ENCODE data around the gene FAAP100. TPM values are rescaled to one million over a fixed set of nuclear protein-coding genes. Genes with fewer than 3 reads are reported as not detected.

Gene FAAP100
- total RNA-seq, 1 experiment from 2014 or later: 54.7 TPM

GRCh38 chr17:81566461-81567126, 14.4 kb upstream of the FAAP100 start:
- TF ChIP-seq OVOL2 (CRISPR knock-in tag; IDR thresholded peaks at IDR 0.05; ENCODE audit: borderline replicate concordance) (no peak), MXD4 (CRISPR knock-in tag; IDR thresholded peaks at IDR 0.05; ENCODE audit: borderline replicate concordance) (no peak), NR2C2 (CRISPR knock-in tag; IDR thresholded peaks at IDR 0.05) (no peak), ZBTB21 (CRISPR knock-in tag; IDR thresholded peaks at IDR 0.05; ENCODE audit: borderline replicate concordance) (no peak), ZNF671 (CRISPR knock-in tag; IDR thresholded peaks at IDR 0.05) (no peak), PREB (CRISPR knock-in tag; IDR thresholded peaks at IDR 0.05; ENCODE audit: borderline replicate concordance) (no peak), KAT7 (CRISPR knock-in tag; IDR thresholded peaks at IDR 0.05; ENCODE audit: borderline replicate concordance) (no peak), ZNF121 (CRISPR knock-in tag; IDR thresholded peaks at IDR 0.05) (no peak), ZMAT4 (CRISPR knock-in tag; IDR thresholded peaks at IDR 0.05) (no peak)
- ChIA-PET CTCF (interaction anchor here (1.1 kb wide), 1 partner anchor 14 kb away, joined by 3 read pairs; no protein-coding TSS in a partner anchor), POLR2A (interaction anchor here (0.5 kb wide), 1 partner anchor 12 kb away, joined by 4 read pairs; no protein-coding TSS in a partner anchor)
- Mint-ChIP-seq H3K36me3 (peaks cover 56% of the 10 kb centered on the region), H3K4me3 (no peak overlapping the region), H3K27me3 (ENCODE audit: low read depth) (no peaks in the 10 kb centered on the region), H3K9me3 (no peaks in the 10 kb centered on the region), H3K27ac (no peak overlapping the region), H3K4me1 (no peaks in the 10 kb centered on the region)
- DNase-seq (ENCODE audit: low spot score): no peak
- ATAC-seq: no peak

GRCh38 chr17:81565231-81565630, 13.1 kb upstream of the FAAP100 start:
- no peak overlapping the region for H3K27ac Mint-ChIP-seq
- CTCF ChIA-PET: no interaction called here
- ATAC-seq (no peak), DNase-seq (ENCODE audit: low spot score) (no peak)
- POLR2A ChIA-PET: interaction anchor here (0.7 kb wide), 1 partner anchor 9 kb away, joined by 3 read pairs; no protein-coding TSS in a partner anchor
- no peak overlapping the region for H3K4me3 Mint-ChIP-seq
- H3K9me3 Mint-ChIP-seq: no peaks in the 10 kb centered on the region
- H3K36me3 Mint-ChIP-seq: peaks cover 58% of the 10 kb centered on the region
- no peaks in the 10 kb centered on the region for H3K27me3 Mint-ChIP-seq (ENCODE audit: low read depth)
- no peaks in the 10 kb centered on the region for H3K4me1 Mint-ChIP-seq
- TF ChIP-seq JAZF1 (CRISPR knock-in tag; IDR thresholded peaks at IDR 0.05): no peak
- no peak for TF ChIP-seq SP1 (CRISPR knock-in tag; conservative IDR thresholded peaks at IDR 0.05)
- no peak for TF ChIP-seq CDX4 (CRISPR knock-in tag; IDR thresholded peaks at IDR 0.05; ENCODE audit: borderline replicate concordance)
- no peak for TF ChIP-seq PRRX2 (CRISPR knock-in tag; IDR thresholded peaks at IDR 0.05)
- TF ChIP-seq OVOL2 (CRISPR knock-in tag; IDR thresholded peaks at IDR 0.05; ENCODE audit: borderline replicate concordance): no peak
- TF ChIP-seq ZNF317 (CRISPR knock-in tag; IDR thresholded peaks at IDR 0.05; ENCODE audit: borderline replicate concordance, low read depth): no peak
- TF ChIP-seq ERG (CRISPR knock-in tag; IDR thresholded peaks at IDR 0.05): no peak
- no peak for TF ChIP-seq ZNF219 (CRISPR knock-in tag; IDR thresholded peaks at IDR 0.05; ENCODE audit: borderline replicate concordance)
- TF ChIP-seq FOXJ3 (CRISPR knock-in tag; IDR thresholded peaks at IDR 0.05; ENCODE audit: borderline replicate concordance): no peak
- TF ChIP-seq PRDM15 (CRISPR knock-in tag; IDR thresholded peaks at IDR 0.05): no peak
- no peak for TF ChIP-seq AR (CRISPR knock-in tag; IDR thresholded peaks at IDR 0.05)
- TF ChIP-seq SMAD3 (CRISPR knock-in tag; IDR thresholded peaks at IDR 0.05; ENCODE audit: borderline replicate concordance): no peak
- no peak for TF ChIP-seq ZNF512 (CRISPR knock-in tag; IDR thresholded peaks at IDR 0.05; ENCODE audit: borderline replicate concordance)
- no peak for TF ChIP-seq FOXK1 (CRISPR knock-in tag; IDR thresholded peaks at IDR 0.05)
